DMS53 (cell line): ENCODE results near the gene CACNG1.
A peak's percentile ranks its signal among the peaks of the same experiment; 100 is the strongest.

Source experiments
- DNase-seq: peaks from one replicate; lab custom pipeline; 2025; lab: John Stamatoyannopoulos, UW

CACNG1 gene

DNA sequence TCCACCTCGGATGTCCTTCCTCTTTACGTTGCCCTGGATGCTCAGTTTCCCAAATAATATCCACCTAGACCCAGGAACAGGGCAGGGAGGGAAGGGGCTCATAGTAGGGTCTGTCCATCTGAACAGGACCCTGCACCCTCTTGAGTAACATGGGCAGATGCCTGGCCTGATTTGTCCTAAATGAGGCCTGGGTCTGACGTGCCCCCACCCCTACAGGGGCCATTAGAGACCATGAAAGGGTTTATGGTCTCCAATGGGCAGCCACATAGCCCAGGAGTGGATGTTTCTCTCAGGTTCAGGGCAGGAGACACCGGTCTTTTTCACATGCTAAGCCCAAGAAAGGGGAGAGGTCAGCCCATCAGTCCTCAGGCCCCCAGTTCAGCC, 6.8 kb downstream of the CACNG1 start:
- DNase-seq: no peak

DNA sequence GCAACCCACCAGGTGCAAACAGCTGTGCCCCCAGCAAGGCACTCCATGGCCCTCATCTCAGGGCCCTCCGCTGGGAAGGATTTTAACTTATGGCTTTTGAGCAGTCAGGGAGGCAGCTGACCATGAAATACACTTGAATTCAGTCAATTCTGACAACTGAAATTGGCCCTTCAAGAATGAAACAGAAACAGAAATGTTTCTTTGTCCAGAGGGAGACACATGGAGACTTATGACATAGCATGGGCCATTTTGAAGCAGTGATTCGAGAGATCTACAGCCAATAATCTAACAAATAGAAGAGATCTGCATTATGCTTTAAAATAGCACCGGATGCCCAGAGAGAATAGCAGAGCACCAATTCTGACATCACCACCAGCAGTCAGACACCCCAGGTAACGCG, 7.5 kb downstream of the CACNG1 start:
- no peak for DNase-seq

DNA sequence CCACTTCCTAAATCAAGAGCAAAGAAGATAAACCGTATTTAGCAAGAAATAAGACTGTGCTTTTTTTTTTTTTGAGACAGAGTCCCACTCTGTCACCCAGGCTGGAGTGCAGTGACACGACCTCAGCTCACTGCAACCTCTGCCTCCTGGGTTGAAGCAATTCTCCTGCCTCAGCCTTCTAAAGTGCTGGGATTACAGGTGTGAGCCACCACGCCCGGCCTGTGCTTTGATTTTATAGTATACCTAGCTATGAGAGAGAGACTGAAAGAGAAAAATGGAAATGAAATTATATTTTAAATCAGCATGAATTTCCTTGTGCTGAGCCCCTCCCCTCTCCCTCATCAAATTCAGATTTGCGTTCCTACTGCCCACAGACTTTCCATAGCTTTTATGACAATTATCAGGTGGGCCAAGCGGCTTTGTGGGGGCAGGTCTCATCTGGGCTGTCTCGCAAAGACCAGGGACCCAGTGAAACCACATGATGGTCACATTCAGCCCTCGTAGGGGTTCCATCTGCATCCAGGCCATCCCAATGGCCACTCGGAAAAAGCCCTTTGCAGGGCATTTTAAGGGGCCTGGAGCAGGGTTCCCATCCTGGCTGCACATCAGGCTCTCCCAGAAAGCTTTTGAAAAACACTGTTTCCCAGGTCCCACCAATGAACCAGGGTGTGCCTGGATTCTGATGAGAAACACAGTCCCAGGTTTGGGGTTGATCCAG, 8.5 kb downstream of the CACNG1 start:
- DNase-seq: no peak

DNA sequence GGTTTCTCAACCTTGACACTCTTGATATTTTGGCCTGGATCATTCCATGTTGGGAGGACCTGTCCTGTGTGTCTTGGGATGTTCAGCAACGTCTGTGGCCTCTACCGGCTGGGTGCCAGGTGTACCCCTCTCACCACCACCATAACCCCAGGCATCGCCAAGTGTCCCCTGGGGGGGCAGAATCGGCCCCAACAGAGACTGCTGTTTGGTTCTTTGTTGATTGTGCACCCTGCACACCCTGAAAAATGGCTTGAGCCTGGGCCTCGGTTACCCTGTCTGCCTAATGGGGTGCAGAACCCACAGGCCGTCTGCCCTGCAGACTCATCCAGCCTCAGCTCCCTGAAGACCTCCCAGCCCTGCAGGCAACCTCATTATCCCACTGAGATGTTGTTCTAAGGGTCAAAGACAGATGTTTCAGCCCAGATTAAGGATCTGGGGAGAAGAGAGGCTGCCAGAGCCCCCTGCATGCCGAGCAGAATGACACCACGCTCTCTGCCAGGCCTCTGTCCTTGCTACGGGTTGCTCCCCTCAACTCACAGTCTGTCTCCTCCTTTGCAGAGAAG, 9.2 kb downstream of the CACNG1 start:
- DNase-seq: no peak

DNA sequence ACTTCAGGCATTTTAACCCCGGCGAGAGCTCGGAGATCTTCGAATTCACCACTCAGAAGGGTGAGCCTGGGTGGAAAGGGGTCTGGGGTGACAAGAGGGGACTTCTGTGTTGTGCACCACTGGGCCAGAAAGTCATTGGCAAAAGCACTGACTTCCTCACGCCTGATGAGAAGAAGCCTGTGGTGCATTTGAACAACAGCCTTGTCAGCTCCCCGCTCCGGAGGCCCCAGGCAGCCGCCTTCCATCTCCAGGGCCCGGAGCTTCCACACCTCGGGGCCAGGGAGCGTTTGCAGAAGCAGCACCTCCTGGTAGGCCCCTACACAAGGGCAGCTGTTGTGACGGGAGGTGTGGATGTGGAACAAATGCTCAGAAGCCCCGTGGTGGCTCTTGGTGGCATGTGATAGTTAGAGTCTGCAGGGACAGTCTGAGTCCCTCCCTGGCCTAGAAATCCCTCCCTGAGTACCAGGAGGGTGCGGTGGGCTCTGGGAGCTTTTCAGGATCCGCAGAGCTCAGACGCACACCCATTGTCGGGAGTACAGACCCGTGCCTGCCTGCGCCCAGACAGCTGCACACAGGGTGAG, 9.7 kb downstream of the CACNG1 start:
- no peak for DNase-seq

DNA sequence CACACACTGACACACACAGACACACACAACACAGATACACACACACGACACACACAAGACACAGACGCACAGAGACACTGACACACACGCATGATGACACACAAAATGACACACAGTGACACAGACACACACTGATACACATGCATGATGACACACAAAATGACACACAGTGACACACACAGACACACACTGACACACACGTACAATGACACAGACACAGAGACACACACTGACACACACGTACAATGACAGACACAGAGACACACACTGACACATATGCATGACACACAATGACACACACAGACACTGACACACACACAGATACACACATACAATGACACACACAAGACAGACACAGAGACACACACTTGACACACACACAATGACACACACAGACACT, 10.3 kb downstream of the CACNG1 start:
- no peak for DNase-seq

DNA sequence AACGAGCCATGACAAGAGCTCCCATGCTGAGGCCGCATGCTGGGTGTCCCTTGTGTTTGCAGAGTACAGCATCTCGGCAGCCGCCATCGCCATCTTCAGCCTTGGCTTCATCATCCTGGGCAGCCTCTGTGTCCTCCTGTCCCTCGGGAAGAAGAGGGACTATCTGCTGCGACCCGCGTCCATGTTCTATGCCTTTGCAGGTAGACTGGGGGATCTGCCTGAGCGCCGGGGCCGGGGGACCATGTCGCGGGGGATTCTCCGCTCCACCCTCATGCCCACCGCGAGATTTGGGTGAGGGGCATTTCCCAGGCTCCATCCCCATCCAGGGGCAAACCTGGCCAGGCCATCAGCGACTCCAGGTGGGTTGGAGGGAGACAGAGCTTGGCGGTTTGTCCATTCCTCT, 10.7 kb downstream of the CACNG1 start:
- DNase-seq: no peak

DNA sequence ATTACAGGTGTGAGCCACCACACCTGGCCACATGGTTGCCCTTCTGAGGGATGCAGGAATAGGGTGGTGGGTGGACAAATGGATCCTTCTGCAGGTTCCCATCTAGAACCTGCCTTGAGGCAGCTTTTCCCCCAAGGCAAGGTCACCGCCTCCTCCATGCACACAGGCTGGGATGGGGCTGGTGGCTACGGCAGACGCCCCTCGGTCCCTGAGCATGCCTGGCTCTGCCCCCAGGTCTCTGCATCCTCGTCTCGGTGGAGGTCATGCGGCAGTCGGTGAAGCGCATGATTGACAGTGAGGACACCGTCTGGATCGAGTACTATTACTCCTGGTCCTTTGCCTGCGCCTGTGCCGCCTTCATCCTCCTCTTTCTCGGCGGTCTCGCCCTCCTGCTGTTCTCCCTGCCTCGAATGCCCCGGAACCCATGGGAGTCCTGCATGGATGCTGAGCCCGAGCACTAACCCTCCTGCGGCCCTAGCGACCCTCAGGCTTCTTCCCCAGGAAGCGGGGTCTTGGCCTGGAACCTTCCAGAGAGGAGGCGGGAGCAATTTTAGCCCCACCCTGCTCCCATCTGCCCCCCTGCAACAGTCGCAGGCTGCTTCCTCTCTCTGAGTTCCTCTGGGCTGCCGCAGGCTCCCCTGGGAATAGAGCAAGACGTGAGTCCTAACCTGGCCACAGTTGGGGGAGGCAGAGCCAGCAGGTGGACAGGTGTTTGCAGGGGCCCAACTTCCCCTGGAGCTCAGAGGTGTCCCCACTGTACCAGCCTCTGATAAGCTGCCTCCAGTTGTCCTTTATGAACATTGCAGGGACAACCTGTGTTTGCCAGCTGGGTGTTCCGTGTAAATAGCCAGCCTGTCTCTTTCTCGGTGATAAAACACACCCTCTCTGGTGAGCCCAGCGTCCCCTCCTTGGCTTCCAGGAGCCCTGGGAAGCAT, 11.7 kb downstream of the CACNG1 start:
- DNase-seq: peak; percentile 11

DNA sequence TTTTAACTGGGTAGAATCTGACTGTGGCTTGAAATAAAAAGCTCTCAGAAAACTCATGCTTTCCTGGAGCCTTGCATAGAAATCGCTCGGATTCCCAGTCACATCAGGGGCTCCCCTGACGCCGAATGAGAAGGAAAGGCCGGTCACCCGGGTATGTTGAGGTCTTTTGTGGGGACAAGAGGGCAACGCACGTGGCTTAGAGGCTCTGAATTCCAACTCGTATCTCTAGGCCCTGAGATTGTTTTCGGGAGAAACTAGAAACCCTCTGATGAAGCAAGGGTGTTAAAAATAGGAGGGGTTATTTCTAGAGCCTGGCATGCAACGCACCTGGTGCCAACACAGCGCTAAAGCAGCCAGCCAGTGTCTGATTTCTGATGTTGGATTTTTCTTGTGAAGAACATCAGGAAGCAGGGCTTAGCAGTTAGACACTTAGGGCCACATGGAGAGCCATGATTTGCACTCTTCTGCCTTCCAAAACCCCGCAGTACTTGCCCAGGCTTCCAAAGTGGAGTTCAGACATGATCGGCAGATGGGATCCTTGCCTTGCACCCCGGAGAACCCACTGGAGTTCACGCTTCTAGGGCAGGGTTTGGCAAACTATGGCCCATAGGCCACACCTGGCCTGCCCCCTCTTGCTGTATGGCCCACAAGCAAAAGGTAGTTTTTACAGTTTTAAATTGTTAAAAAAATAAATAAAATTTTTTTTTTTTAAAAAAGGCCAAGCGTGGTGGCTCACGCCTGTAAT, 12.6 kb downstream of the CACNG1 start:
- no peak for DNase-seq

DNA sequence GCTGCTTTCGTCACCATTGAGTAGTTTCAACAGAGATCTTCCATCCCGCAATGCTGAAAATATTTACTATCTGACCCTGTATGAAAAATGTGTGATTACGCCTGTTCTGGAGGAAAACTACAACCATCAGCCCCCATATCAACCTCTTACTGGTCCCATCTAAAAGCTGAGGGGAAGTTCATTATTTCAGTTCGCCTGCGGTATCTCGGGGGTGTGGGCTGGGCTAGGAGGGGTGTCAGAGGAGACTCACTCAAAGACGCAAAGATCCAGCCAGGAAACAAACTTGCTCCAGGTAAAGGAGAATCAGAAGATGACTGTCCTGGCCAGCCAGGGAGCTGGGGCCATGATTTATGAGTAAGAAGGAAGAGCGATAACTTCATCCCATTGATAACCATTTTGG, 13.7 kb downstream of the CACNG1 start:
- DNase-seq: no peak

DNA sequence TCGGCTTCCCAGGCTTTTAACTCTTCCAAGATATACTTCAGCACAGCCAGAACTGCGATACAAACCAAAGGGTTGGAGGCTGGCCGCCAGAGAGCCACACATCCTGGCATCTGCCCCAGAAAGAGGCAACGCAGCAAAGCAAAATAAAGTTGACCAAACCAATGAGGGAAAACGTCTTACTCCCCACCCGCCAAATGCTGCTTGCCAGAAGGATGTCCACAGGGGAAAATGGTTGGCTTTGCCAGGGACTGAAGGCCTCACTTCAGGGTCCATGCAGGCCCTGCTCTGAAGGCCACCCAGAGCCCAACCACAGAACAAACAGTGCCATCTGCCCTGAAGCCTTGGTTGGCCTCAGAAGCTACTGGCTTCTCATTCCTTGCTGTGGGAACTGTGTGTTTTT, 15.0 kb downstream of the CACNG1 start:
- no peak for DNase-seq

DNA sequence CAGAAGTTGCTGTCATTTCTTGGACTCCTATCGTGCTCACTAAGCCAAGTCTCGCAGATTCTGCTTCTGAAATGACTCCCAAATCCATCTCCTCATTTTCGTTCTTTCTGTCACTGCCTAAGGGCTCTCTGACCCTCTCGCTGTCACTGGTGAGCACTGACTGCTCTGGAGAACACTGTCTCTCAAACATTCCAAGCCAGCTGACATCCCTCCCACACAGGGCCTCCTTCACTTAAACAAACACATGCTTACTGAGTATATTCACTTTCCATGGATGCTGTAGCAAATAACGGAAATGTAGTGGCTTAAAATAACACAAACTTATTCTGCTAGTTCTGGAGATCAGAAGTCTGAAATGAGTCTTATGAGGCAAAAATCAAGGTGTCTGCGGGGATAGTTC, 18.8 kb downstream of the CACNG1 start:
- no peak for DNase-seq

DNA sequence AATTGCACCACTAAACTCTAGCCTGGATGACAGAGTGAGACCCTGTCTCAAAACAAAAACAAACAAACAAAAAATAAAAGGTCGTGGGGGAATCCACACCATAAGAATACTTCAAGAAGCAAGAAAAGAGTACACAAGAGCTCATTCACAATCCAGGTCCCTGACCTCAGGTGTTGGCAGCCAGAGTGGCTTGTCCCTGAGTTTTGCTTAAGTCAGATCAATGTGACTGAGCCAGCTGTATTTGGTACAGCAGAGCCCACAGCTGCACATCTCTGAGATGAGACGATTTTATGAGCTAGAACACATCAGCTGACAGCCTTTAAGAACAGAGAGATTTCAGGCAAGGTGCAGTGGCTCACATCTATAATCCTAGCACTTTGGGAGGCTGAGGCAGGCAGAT, 22.4 kb downstream of the CACNG1 start:
- no peak for DNase-seq

DNA sequence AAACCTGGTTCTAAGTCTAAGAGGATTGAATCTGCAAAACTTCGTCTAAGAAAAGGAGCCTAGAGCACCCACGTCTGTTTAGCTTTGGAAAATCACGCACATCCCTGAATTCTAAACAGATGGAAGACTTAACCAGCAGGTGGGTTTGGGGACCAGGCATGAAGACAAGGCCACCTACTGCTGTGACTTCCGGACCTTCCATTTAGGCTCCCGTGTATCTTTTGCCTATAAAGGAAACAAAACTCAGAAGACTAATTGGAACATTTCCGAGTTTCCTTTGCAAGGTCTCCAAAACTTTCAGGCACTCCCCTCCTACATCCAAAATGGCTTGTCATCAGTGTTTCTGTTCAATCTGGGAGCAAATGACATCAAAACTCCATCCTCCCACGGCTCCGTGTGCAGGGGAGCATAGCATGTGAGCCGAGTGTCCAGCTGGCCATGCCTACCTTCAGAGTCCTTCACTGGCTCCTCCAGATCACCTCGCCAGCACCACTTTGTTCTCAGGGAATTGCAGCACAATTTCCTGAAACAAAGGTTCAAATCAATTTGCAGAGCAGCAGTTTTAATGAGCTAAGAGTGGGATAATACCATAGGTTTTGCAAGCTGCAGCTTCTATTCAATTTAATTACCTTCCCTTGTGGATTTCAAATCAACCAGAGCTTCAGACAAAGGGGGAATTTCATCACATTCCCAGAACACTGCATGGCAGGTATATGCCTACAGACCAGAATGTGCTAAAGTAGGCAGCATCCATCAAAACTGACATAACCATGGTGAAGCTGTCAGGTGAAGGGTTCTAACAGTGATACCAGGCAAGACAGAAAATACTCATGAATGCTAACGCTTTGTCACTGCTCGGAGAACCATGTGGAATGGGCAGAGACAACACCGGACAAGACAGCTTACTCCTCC, 23.5 kb downstream of the CACNG1 start:
- no peak for DNase-seq

DNA sequence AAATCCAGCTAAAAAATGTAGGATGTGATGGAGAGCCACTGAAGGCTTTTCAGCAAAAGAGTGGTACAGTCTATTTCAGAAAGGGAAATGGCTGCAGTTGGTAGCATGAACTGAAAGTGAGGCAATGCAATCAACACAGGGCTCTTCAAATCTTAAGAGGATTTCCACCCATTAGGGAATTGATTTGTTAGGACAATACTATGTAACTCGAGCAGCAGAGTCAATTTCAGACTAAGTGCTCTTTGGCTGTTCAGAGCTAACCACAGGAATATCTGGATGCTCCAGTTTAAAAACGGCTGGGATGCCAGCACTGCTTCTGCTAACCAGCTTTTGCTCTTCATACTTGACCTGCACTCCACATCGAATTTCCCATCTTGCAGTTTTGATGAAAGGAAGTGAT, 24.6 kb downstream of the CACNG1 start:
- no peak for DNase-seq

DNA sequence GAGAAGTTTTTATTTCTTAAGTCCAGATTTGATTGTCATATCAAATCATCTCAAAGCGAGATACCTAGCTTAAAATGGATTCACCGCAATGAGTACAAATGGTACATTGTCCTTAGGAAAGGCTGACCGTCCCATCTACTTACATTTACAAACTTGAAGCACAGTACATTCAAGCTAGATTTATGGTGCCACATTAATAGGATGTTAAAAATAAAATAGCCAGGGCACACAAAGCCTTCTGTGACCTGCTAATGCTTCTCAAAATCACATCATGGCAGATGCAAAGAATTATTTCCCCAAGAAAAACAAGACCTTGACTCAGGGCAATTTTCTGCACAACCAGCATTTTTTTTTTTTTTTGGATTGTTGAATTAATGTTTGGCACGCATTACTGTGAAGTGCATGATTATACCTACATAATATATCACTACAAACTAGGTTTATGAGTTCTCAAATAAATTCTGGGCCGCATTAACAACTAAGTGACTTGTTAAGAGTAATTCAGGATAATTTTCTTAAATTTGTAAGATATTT, 25.3 kb downstream of the CACNG1 start:
- DNase-seq: no peak

DNA sequence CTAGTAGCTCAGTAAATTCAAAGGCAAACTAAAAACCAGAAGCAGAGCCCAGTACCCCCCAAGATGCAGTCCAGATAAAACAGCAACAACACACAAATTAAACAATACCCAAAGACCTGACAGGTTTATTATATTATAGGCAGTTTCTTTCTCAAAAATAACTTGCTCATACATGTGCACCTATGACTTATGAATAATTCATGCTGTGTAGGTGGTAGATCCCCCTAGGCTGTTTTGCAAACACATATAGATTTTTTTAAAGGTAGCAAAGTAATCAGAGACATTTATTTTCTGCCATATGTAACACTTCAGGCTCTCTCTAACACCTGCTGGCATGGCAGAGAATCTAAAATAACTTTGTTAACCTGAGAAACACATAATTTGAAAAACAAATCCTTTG, 27.2 kb downstream of the CACNG1 start:
- DNase-seq: no peak

DNA sequence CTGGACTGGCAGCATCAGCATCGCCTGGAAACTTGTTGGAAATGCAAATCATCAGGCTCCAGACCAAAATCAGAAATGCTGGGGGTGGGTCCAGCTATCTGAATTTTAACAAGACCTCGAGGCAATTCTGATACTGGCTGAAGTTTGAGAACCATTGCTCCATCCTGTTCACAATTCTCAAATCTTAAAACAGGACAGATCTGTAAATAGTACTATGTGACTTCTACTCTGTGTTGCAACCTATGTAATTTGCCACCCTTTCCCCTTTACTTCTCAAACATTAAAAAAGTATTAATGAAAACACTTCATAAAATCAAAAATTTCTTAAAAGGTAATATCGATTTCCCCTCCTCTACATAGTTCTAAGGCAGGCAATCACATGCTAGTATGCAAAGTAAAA, 28.5 kb downstream of the CACNG1 start:
- DNase-seq: no peak

DNA sequence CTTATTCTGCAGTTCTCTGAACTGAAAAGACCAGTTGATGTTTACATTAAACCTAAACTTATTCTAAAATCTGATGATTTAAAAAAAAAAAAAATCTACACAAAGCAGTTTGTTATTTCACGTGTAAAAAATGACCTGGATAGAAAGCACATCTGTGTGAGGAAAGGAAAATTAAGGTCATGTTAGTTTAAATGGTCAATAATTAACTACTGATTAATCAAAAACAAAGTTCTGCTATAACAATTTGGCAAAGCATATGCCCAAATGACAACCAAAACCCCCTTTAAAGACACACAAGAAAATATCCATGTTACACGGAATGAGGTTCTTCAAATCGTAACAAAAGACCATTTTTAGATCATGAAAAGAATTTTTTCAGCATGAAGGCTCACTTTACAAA, 30.4 kb downstream of the CACNG1 start:
- DNase-seq: no peak

DNA sequence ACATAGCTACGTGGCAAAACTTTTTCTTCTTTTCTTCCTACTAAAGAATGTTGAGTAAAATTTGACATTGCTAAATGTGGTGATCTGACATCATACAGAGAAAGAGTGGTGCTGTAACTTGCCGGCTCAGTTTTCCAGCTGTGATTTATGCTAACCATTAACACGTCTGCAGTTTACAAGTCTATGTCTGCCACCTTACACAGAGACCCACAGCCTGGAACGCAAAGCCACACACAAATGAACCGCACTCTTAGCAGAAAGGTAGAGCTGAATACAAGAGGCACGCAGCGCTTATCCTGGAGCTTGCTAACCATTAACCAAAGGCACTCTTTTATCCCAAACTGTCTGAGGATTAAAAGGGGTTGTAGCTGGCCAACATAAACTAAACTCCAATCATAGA, 31.9 kb downstream of the CACNG1 start:
- DNase-seq: peak; percentile 6

DNA sequence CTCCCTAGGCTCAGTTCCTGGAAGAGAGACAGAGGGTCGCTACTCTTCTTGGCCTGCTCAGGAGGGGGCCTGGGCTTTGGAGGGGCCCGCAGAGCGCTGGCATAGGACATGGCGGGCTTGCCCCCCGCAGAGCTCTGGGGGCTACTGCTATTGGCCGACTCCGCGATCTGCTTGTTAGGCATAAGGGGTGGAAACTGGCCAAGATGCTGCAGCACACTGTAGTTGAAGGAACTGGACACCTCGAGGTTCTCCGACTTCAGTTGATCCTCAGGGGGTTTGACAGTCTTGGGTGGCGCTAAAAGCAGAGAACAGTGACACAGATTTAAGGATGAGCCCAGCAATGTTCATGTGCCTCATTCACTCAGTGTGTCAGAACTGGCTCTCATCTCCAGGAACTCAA, 33.9 kb downstream of the CACNG1 start:
- DNase-seq: no peak
